GM12874 (cell line): ENCODE data around the gene KLHL35.

Source experiments
- TF ChIP-seq, protein P1 (sequence below): IDR thresholded peaks from 2 replicates; pipeline ENCODE4 v1.5.1; 2011; ENCODE audit warnings: low read depth, mild to moderate bottlenecking, control low read depth, low read length, moderate library complexity; ENCODE audit not compliant: insufficient read depth

Gene KLHL35

DNA sequence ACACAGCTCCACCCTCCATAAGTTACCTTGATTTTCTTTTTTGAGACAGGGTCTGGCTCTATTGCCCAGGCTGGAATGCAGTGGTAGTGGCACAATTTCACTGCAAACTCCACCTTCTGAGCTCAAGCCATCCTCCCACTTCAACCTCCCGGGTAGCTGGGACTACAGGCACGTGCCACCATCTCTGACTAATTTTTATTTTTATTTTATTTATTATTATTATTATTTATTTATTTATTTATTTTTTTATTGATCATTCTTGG, 24.1 kb downstream of the KLHL35 start:
- TF ChIP-seq, protein P1, sequence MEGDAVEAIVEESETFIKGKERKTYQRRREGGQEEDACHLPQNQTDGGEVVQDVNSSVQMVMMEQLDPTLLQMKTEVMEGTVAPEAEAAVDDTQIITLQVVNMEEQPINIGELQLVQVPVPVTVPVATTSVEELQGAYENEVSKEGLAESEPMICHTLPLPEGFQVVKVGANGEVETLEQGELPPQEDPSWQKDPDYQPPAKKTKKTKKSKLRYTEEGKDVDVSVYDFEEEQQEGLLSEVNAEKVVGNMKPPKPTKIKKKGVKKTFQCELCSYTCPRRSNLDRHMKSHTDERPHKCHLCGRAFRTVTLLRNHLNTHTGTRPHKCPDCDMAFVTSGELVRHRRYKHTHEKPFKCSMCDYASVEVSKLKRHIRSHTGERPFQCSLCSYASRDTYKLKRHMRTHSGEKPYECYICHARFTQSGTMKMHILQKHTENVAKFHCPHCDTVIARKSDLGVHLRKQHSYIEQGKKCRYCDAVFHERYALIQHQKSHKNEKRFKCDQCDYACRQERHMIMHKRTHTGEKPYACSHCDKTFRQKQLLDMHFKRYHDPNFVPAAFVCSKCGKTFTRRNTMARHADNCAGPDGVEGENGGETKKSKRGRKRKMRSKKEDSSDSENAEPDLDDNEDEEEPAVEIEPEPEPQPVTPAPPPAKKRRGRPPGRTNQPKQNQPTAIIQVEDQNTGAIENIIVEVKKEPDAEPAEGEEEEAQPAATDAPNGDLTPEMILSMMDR = no peak

DNA sequence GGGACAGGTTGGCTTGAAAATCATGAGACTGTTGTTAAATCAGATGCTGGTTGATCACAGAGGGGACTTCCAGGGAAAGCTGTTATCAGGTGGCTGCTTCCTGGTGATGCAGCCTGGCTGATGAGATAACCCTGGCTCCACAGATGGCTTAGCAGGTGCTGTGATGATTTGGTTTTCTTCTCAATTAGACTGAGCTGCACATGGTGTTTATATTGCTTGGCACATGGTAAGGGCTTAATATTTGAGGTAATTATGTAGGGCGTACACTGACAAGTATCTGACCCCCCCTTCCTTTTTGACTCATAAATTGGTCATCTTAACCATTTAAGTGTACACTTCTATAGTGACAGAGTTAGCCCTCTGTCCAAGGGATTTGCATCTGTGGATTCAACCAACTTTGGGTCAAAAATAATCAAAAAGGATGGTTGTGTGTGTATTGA, 26.6 kb downstream of the KLHL35 start:
- TF ChIP-seq, protein P1 = no peak

DNA sequence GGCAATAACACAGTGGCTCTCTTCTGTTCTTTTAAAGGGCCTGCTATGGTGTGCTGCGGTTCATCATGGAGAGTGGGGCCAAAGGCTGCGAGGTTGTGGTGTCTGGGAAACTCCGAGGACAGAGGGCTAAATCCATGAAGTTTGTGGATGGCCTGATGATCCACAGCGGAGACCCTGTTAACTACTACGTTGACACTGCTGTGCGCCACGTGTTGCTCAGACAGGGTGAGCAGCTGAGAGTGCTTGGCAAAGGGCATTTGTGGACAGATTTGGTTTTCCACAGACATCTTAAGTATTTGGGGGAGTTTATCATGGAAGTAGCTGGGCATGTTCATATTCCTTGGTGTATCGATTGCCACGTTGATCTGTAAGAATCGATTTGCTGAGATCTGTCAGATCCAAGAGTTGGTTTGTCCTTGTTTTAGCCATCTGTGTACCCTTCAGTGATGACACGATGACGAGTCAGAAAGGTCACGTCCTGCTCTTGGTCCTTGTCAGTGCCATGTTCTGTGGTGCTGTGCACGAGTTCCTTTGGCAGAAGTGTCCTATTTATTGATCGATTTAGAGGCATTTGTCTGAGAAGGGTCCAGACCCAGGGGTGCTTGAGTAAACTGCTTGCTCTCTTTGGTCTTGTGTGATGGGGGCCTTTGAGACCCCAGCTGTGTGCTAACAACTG, 28.9 kb downstream of the KLHL35 start:
- TF ChIP-seq, protein P1 = no peak

DNA sequence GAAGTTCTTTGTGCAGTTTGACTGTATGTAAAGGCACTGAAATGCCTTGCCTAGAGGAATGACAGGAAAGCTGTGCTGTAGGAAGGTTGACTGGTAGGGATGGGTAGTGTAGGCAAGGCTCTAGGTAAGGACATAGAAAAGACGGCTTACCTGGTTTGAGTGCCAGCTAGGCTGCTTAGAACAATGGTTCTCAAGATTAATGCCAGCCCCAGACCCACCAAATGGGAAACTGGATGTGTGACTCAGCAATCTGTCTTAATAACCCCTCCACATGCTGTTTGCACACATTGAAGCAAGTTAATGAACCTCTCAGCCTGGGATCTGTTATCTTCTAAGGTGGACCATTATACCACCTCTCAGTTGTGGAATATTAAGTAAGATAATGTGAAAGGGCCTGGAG, 30.0 kb downstream of the KLHL35 start:
- TF ChIP-seq, protein P1 = no peak

DNA sequence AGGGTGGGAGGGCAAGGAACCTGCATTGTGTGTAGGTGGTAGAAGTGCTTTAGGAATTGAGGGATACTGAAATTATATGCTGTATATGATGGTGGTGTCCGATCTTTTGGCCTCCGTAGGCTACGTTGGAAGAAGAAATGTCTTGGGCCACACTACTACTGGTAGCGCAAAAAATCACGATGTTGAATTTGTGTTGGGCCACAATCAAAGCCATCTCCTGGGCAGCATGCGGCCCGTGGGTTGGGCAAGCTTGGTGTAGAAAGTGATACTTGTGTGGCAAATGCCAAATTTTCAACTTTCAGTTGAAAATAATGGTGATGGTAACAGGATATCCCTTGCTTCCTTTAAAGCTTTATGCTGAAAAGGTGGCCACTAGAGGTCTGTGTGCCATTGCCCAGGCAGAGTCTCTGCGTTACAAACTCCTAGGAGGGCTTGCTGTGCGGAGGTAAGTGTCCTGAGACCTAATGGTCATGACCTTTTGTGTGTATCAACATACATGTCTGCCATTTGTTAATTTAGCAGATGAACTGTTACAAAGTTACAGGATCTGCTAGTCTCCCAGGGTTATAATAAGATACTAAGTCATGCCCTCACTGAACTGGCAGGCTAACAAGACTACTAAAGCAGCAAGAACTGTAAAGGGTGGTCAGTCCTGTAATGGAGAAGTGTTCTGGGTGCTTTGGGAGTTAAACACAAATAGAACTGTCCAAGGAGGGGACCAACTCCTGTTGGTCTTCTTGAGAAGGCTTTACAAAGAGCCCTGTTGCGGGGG, 30.8 kb downstream of the KLHL35 start:
- TF ChIP-seq, protein P1 = no peak

DNA sequence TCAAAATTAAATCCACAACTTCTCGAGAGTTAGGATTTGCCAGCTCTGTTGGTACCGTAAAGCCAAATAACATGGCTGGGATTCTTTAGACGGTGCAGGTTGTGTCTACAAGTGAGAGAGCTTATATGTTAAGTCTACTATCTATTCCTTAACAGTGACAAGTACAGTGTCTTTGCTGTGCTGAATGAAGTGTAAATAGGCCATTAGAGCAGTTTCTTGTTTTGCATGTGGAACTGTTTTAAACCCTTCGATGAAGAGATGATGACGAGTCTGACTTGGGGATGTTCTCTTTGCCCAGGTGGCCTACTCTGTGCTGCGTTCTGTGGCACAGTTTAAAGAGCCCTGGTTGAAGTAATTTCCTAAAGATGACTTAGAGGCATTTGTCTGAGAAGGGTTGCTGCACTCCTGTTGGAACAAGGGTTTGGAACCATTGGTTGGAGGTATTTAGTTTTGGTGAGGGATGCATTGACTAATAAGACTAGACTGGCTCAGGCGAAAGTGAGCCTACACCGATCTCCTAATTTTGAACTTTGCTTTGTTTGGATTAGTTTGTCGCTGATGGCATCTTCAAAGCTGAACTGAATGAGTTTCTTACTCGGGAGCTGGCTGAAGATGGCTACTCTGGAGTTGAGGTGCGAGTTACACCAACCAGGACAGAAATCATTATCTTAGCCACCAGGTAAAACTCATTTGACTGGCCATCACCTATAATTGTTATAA, 32.7 kb downstream of the KLHL35 start:
- TF ChIP-seq, protein P1 = no peak

DNA sequence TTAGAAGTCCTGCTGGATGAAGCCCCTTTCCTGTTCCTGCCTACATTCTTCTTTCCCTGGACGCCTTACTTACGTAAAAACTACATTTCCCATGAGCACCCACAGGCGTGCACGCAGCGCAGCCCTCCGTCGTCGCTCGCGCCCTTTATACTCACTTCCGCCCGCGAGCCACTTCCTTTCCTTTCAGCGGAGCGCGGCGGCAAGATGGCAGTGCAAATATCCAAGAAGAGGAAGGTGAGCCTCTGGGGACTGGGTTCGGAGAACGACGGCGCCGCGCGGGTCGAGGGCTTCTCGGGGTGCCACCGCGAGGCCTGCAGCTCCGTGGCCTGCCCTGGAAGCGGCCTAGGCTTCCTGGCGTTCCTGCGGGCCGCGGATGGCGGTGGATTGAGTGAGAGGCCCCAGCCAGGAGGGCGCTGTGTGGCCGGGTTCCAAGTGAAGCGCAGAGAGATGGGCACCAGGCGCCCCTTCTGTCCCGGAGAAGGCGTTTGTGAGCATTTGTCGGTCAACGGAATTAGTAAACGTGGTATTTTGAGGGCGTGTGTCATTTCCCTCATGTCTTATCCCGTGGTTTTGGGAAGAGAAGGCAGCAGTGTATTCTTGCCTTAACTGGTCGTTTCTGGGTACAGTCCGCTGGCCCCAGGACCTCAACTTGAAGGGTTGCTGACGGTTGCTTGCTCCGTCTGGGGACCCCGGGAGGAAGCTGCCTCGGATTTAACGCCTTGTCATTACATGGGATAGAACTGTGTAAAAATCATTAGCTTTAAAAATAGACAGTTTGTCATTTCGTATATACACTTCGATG, 33.5 kb downstream of the KLHL35 start, which contains the start of gene RPS3:
RPS3 (plus strand) TSS at position 175 of the 802 bp plus-strand sequence; CDS start at position 205, 30 bp downstream.
- TF ChIP-seq, protein P1 = 0 out of 2 replicates have a peak, but pooled peaks have one; percentile 14
